ENCODE data around the gene SCN10A. TPM values are rescaled to one million over a fixed set of nuclear protein-coding genes. Genes with fewer than 3 reads are reported as not detected.

SCN10A gene
- total RNA-seq, 1 experiment from 2014 or later: not detected

GRCh38 chr3:38651153-38651789 lies 164.7 kb downstream of the SCN10A start (continued):
- TF ChIP-seq CTCF (IDR thresholded peaks at IDR 0.05): peak; percentile 98
- TF ChIP-seq AFF4 (CRISPR knock-in tag; IDR thresholded peaks at IDR 0.05; ENCODE audit: borderline replicate concordance): no peak
- TF ChIP-seq ETV6 (CRISPR knock-in tag; IDR thresholded peaks at IDR 0.05): peak; percentile 41; the same call in 1 of the 2 replicates
- no peak for TF ChIP-seq ZNF423 (CRISPR knock-in tag; IDR thresholded peaks at IDR 0.05)
- peak; percentile 67; the same call in 1 of the 2 replicates for TF ChIP-seq ZNF317 (CRISPR knock-in tag; IDR thresholded peaks at IDR 0.05; ENCODE audit: borderline replicate concordance, low read depth)
- TF ChIP-seq USF1 (CRISPR knock-in tag; IDR thresholded peaks at IDR 0.05): peak; percentile 63; the same call in 1 of the 2 replicates
- TF ChIP-seq JUN (CRISPR knock-in tag; IDR thresholded peaks at IDR 0.05): no peak
- TF ChIP-seq NFE2L1 (CRISPR knock-in tag; IDR thresholded peaks at IDR 0.05): peak; percentile 65; the same call in 1 of the 2 replicates
- TF ChIP-seq SMAD3 (CRISPR knock-in tag; IDR thresholded peaks at IDR 0.05; ENCODE audit: borderline replicate concordance): 0 out of 2 replicates have a peak, but pooled peaks have one; percentile 34
- peak; percentile 45; the same call in 1 of the 2 replicates for TF ChIP-seq TEAD1 (CRISPR knock-in tag; IDR thresholded peaks at IDR 0.05)
- TF ChIP-seq USF2 (CRISPR knock-in tag; IDR thresholded peaks at IDR 0.05): peak; percentile 61
- no peak for TF ChIP-seq E2F4 (CRISPR knock-in tag; IDR thresholded peaks at IDR 0.05; ENCODE audit: borderline replicate concordance, low read depth)
- peak; percentile 73; the same call in 1 of the 2 replicates for TF ChIP-seq FOXP1 (CRISPR knock-in tag; IDR thresholded peaks at IDR 0.05; ENCODE audit: borderline replicate concordance)
- TF ChIP-seq, protein P1, sequence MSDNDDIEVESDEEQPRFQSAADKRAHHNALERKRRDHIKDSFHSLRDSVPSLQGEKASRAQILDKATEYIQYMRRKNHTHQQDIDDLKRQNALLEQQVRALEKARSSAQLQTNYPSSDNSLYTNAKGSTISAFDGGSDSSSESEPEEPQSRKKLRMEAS (CRISPR knock-in tag; IDR thresholded peaks at IDR 0.05): peak; percentile 99
- TF ChIP-seq ELF4 (CRISPR knock-in tag; IDR thresholded peaks at IDR 0.05; ENCODE audit: low read depth): no peak
- no peak for TF ChIP-seq CBFB (CRISPR knock-in tag; IDR thresholded peaks at IDR 0.05; ENCODE audit: low read depth)
